ENCODE results near the gene RBMS1.

RBMS1 gene

GRCh38 chr2:160293391-160294091 is 200.1 kb downstream of the RBMS1 start:
- DNase-seq: no peak

GRCh38 chr2:160292225-160292624 is 201.4 kb downstream of the RBMS1 start:
- DNase-seq: no peak

GRCh38 chr2:160291382-160291781 is 202.2 kb downstream of the RBMS1 start:
- DNase-seq: no peak

- DNase-seq: no peak
Observed at GRCh38 chr2:160290598-160290997, 203.0 kb downstream of the RBMS1 start.

GRCh38 chr2:160289831-160290230 is 203.8 kb downstream of the RBMS1 start:
- no peak for DNase-seq

- no peak for DNase-seq
Observed at GRCh38 chr2:160289126-160289525, 204.5 kb downstream of the RBMS1 start.

- no peak for DNase-seq
Observed at GRCh38 chr2:160288324-160288723, 205.3 kb downstream of the RBMS1 start.

- DNase-seq: no peak
Observed at GRCh38 chr2:160287476-160287875, 206.1 kb downstream of the RBMS1 start.

- DNase-seq: no peak
Observed at GRCh38 chr2:160286551-160286950, 207.1 kb downstream of the RBMS1 start.

GRCh38 chr2:160283675-160284074 is 209.9 kb downstream of the RBMS1 start:
- DNase-seq: no peak

- DNase-seq: no peak
Observed at GRCh38 chr2:160282063-160282580, 211.5 kb downstream of the RBMS1 start.

GRCh38 chr2:160281213-160281612 is 212.4 kb downstream of the RBMS1 start:
- DNase-seq: no peak

- no peak for DNase-seq
Observed at GRCh38 chr2:160279813-160280465, 213.7 kb downstream of the RBMS1 start.

- no peak for DNase-seq
Observed at GRCh38 chr2:160278879-160279177, 214.8 kb downstream of the RBMS1 start.

- no peak for DNase-seq
Observed at GRCh38 chr2:160278101-160278878, 215.3 kb downstream of the RBMS1 start.

- DNase-seq: no peak
Observed at GRCh38 chr2:160277151-160277550, 216.5 kb downstream of the RBMS1 start.

- DNase-seq: no peak
Observed at GRCh38 chr2:160275656-160276055, 218.0 kb downstream of the RBMS1 start.

- no peak for DNase-seq
Observed at GRCh38 chr2:160271171-160272086, 222.2 kb downstream of the RBMS1 start.

GRCh38 chr2:160270571-160271113 is 223.0 kb downstream of the RBMS1 start:
- no peak for DNase-seq

GRCh38 chr2:160269803-160270570 is 223.6 kb downstream of the RBMS1 start:
- peak; percentile 90 for DNase-seq

- no peak for DNase-seq
Observed at GRCh38 chr2:160269365-160269764, 224.2 kb downstream of the RBMS1 start.
